H1 (cell line): Measurements from ENCODE around the gene IKZF3. TPM values are rescaled to one million over a fixed set of nuclear protein-coding genes. Genes with fewer than 3 reads are reported as not detected.
A peak's percentile ranks its signal among the peaks of the same experiment; 100 is the strongest.

Source experiments
- CTCF ChIA-PET: fragments of 300-600 bp; sonication (Branson Sonifier 250); formaldehyde crosslinking; loops from one replicate; lab custom pipeline; 2021; ENCODE audit not compliant: partially characterized antibody; lab: Charles Lee
- POLR2A ChIA-PET: fragments of 300-600 bp; sonication (Branson Sonifier 250); formaldehyde crosslinking; loops from one replicate; lab custom pipeline; 2021; ENCODE audit warnings: inconsistent platforms; ENCODE audit not compliant: partially characterized antibody; lab: Charles Lee
- DNase-seq, 2 experiments: peaks; one replicate each; pipeline versions ENCODE4 v3.0.0 to v3.0.0-alpha.2; 2010 to 2022; ENCODE audit warnings: low spot score in 2 of 2, low read depth in 1 of 2, mixed read lengths in 1 of 2
- FAIRE-seq: peaks from 2 replicates; lab custom pipeline; 2011; peaks lifted over from hg19 to GRCh38; lab: Jason Lieb, UNC
- H2AFZ ChIP-seq: 2 replicates; pipeline ENCODE4 v1.8.1; 2012; ENCODE audit warnings: low read length, inconsistent platforms
- H2AK5ac ChIP-seq: 2 replicates; pipeline ENCODE4 v1.6.1; 2013; ENCODE audit warnings: low read depth, low read length
- H2BK120ac ChIP-seq: replicated peaks from 2 replicates; pipeline ENCODE3; 2013; ENCODE audit warnings: low read depth, low read length, inconsistent platforms
- H2BK12ac ChIP-seq: 2 replicates; pipeline ENCODE4 v1.6.1; 2013; ENCODE audit warnings: low read depth, low read length
- H2BK15ac ChIP-seq: 2 replicates; pipeline ENCODE4 v1.6.1; 2013; ENCODE audit warnings: low read length
- H2BK20ac ChIP-seq: 2 replicates; pipeline ENCODE4 v1.6.1; 2013; ENCODE audit warnings: low read length
- H2BK5ac ChIP-seq: 2 replicates; pipeline ENCODE4 v1.6.1; 2013; ENCODE audit warnings: low read depth, low read length
- H3K14ac ChIP-seq: 2 replicates; pipeline ENCODE4 v1.6.1; 2013; ENCODE audit warnings: inconsistent platforms; ENCODE audit not compliant: insufficient read length
- H3K18ac ChIP-seq: 2 replicates; pipeline ENCODE4 v1.6.1; 2013; ENCODE audit warnings: low read length; ENCODE audit errors: extremely low read depth
- H3K23ac ChIP-seq: 2 replicates; pipeline ENCODE4 v1.6.1; 2013; ENCODE audit warnings: inconsistent platforms; ENCODE audit not compliant: insufficient read length
- H3K23me2 ChIP-seq: 2 replicates; pipeline ENCODE4 v1.6.1; 2013; ENCODE audit warnings: low read depth, low read length
- H3K27ac ChIP-seq: 2 replicates; pipeline ENCODE4 v1.6.1; 2011; ENCODE audit warnings: low read depth, low read length, inconsistent platforms
- H3K27me3 ChIP-seq, 4 experiments: replicated peaks in 1 of 4; 1 replicate in 1 of 4; 2 replicates in 3 of 4; pipeline versions ENCODE4 v1.6.1 to v1.8.1; 2011 to 2013; ENCODE audit warnings: low read length in 3 of 4, mild to moderate bottlenecking in 3 of 4, inconsistent platforms in 2 of 4, mixed read lengths in 2 of 4, moderate library complexity in 1 of 4; ENCODE audit not compliant: control insufficient read depth in 3 of 4, insufficient read depth in 3 of 4; ENCODE audit errors: extremely low read depth in 1 of 4
- H3K36me3 ChIP-seq, 4 experiments: 2 replicates each; pipeline versions ENCODE4 v1.6.1 to v1.8.1; 2011 to 2013; ENCODE audit warnings: mild to moderate bottlenecking in 4 of 4, low read length in 3 of 4, moderate library complexity in 2 of 4, control low read depth in 1 of 4, inconsistent platforms in 1 of 4; ENCODE audit not compliant: insufficient read depth in 4 of 4, control insufficient read depth in 2 of 4
- H3K4ac ChIP-seq: replicated peaks from 2 replicates; pipeline ENCODE3; 2013; ENCODE audit warnings: low read length, low read depth, mixed read lengths, inconsistent platforms; ENCODE audit not compliant: insufficient read length
- H3K4me1 ChIP-seq, 4 experiments: replicated peaks in 1 of 4; 1 replicate in 1 of 4; 2 replicates in 3 of 4; pipeline versions ENCODE4 v1.6.1 to v1.8.1; 2011 to 2013; ENCODE audit warnings: low read length in 3 of 4, inconsistent platforms in 2 of 4, mixed read lengths in 1 of 4; ENCODE audit not compliant: insufficient read depth in 4 of 4, control insufficient read depth in 3 of 4
- H3K4me2 ChIP-seq, 2 experiments: 2 replicates each; pipeline versions ENCODE4 v1.6.1 to v1.8.1; 2011 to 2013; ENCODE audit warnings: low read depth in 2 of 2, low read length in 2 of 2, control low read depth in 1 of 2, inconsistent platforms in 1 of 2, mild to moderate bottlenecking in 1 of 2; ENCODE audit not compliant: insufficient read depth in 1 of 2
- H3K4me3 ChIP-seq, 4 experiments: fragments of 200-600, 300-600 bp in 1 of 4; sonication (generic), shearing (Covaris generic), sonication (Bioruptor Twin) in 1 of 4; 2 replicates each; pipeline versions ENCODE4 v1.5.1 to v1.8.1; 2011 to 2016; ENCODE audit warnings: low read length in 4 of 4, low read depth in 3 of 4, control low read depth in 2 of 4, inconsistent platforms in 2 of 4, mild to moderate bottlenecking in 2 of 4, mixed read lengths in 1 of 4, moderate library complexity in 1 of 4; ENCODE audit not compliant: insufficient read depth in 2 of 4; ENCODE audit errors: extremely low read depth in 1 of 4
- H3K56ac ChIP-seq: replicated peaks from 2 replicates; pipeline ENCODE3; 2013; ENCODE audit warnings: low read depth, mild to moderate bottlenecking, mixed read lengths, low read length, inconsistent platforms; ENCODE audit not compliant: insufficient read length
- H3K79me1 ChIP-seq: 2 replicates; pipeline ENCODE4 v1.6.1; 2013; ENCODE audit warnings: low read depth, low read length, control low read depth
- H3K79me2 ChIP-seq, 2 experiments: 2 replicates each; pipeline versions ENCODE4 v1.6.1 to v1.8.1; 2012 to 2013; ENCODE audit warnings: low read length in 2 of 2, mild to moderate bottlenecking in 2 of 2, inconsistent platforms in 1 of 2; ENCODE audit not compliant: insufficient read depth in 2 of 2, control insufficient read depth in 1 of 2
- H3K9ac ChIP-seq, 4 experiments: replicated peaks in 1 of 4; 1 replicate in 1 of 4; 2 replicates in 3 of 4; pipeline versions ENCODE4 v1.6.1 to v1.8.1; 2011 to 2013; ENCODE audit warnings: low read depth in 3 of 4, low read length in 3 of 4, control low read depth in 2 of 4, mild to moderate bottlenecking in 2 of 4, moderate library complexity in 2 of 4, inconsistent platforms in 1 of 4; ENCODE audit errors: extremely low read depth in 1 of 4
- H3K9me3 ChIP-seq, 2 experiments: 2 replicates each; pipeline versions ENCODE4 v1.6.1 to v1.8.1; 2012 to 2013; ENCODE audit warnings: mild to moderate bottlenecking in 2 of 2, moderate library complexity in 2 of 2, control low read depth in 1 of 2, inconsistent platforms in 1 of 2, low read depth in 1 of 2, low read length in 1 of 2, mixed read lengths in 1 of 2; ENCODE audit not compliant: insufficient read depth in 2 of 2
- H4K20me1 ChIP-seq, 2 experiments: replicated peaks in 1 of 2; 2 replicates each; pipeline versions ENCODE3 to v1.8.1; 2011 to 2013; ENCODE audit warnings: inconsistent platforms in 2 of 2, low read length in 2 of 2, mild to moderate bottlenecking in 1 of 2; ENCODE audit not compliant: insufficient read depth in 2 of 2, control insufficient read depth in 1 of 2
- H4K5ac ChIP-seq: 2 replicates; pipeline ENCODE4 v1.6.1; 2013; ENCODE audit warnings: low read length, low read depth, mixed read lengths, inconsistent platforms; ENCODE audit not compliant: insufficient read length
- H4K8ac ChIP-seq: 2 replicates; pipeline ENCODE4 v1.8.0; 2013; ENCODE audit warnings: mild to moderate bottlenecking, moderate library complexity, low read length, inconsistent platforms; ENCODE audit not compliant: insufficient read depth; ENCODE audit errors: extremely low read depth
- H4K91ac ChIP-seq: replicated peaks from 2 replicates; pipeline ENCODE3; 2013; ENCODE audit warnings: low read length, mixed read lengths, inconsistent platforms; ENCODE audit not compliant: insufficient read length
- CBX5 ChIP-seq: fragments of 300-800, 300-1000 bp; sonication (generic); IDR thresholded peaks from 2 replicates; pipeline ENCODE4 v1.7.1; 2016; ENCODE audit warnings: antibody characterized with exemption, low read length, low read depth
- CREB1 ChIP-seq: IDR thresholded peaks from 2 replicates; pipeline ENCODE4 v1.6.1; 2012; ENCODE audit warnings: inconsistent platforms
- POLR2A ChIP-seq, 2 experiments: IDR thresholded peaks; 1 replicate in 1 of 2; 2 replicates in 1 of 2; pipeline ENCODE4 v1.6.1; 2011; ENCODE audit warnings: low read depth in 2 of 2, low read length in 2 of 2, mild to moderate bottlenecking in 2 of 2; ENCODE audit errors: control extremely low read depth in 1 of 2
- RBBP5 ChIP-seq: IDR thresholded peaks from 2 replicates; pipeline ENCODE4 v1.7.1; 2012; ENCODE audit warnings: low read depth, mild to moderate bottlenecking, inconsistent platforms, low read length, moderate library complexity, borderline replicate concordance
- SIRT6 ChIP-seq: IDR thresholded peaks from one replicate; pipeline ENCODE4 v1.7.1; 2012; ENCODE audit warnings: low read length, inconsistent platforms
- ZNF274 ChIP-seq: IDR thresholded peaks from 2 replicates; pipeline ENCODE4 v1.7.0; 2012; ENCODE audit warnings: low read length, borderline replicate concordance; ENCODE audit errors: extremely low read depth
- WGBS, 2 experiments: shearing (Covaris generic) in 1 of 2; methylation state at CpG; one replicate each; pipeline versions ENCODE4 v1.1.6 to v1.1.7; 2013 to 2015; ENCODE audit warnings: low lambda C conversion rate in 2 of 2, mixed read lengths in 2 of 2, inconsistent platforms in 1 of 2, low coverage in 1 of 2, missing lambda C conversion rate in 1 of 2; ENCODE audit not compliant: insufficient replicate concordance in 2 of 2, insufficient coverage in 1 of 2, insufficient read length in 1 of 2; ENCODE audit errors: extremely low coverage in 1 of 2, missing lambda C conversion rate in 1 of 2; 5-methylcytosine and 5-hydroxymethylcytosine counted together
- polyA plus RNA-seq, 7 experiments: library from polyadenylated mRNA; depleted of rRNA in 3 of 7; stranded (reverse) in 5 of 7; unstranded in 2 of 7; fragments of >200 nt in 5 of 7; fragments of 200-250 nt in 2 of 7; gene quantifications; 1 replicate in 5 of 7; 2 replicates in 1 of 7; 4 replicates in 1 of 7; pipeline versions ENCODE4 v1.2.1 to v1.2.3, GENCODE V29; 2011 to 2013; ENCODE audit warnings: missing spikeins in 2 of 7, mixed read lengths in 2 of 7
- total RNA-seq: library from RNA; stranded (reverse); fragmentation: NEBNext Ultra II Directional; extraction: Animal tissue kit (Norgen Biotek cat#: 25700); gene quantifications from 2 replicates; pipeline ENCODE4 v1.2.1, GENCODE V29; 2021

IKZF3 gene
- total and polyA plus RNA-seq, 2 of the 8 experiments (the other 6 are each of a cell fraction or from before 2014, with no cell fraction given): 0.23 to 0.56 TPM

DNA sequence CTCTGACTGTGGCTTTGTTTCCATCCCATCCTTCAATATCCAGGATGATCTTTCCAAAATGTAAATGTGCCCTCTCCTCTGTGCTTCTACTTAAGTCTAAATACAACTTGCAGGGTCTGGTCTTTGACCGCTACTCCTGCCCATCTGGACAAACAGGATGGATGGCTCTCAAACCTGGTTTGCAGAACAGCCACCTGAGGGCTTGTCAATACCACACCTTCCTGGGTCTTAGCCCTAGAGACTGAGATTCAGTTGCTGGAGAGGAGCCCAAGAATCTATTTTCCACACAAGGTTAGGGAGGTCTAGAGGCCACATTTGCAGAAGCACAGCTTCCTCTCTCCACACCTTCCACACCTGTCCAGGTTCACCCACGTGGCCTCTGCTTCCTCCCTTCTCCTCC is 128.2 kb downstream of the IKZF3 start:
- no peak overlapping the region for H3K27ac ChIP-seq
- H4K8ac ChIP-seq: no peak overlapping the region
- H4K91ac ChIP-seq: no peak overlapping the region
- TF ChIP-seq RBBP5: no peak
- no peak for TF ChIP-seq ZNF274
- TF ChIP-seq CBX5: no peak
- TF ChIP-seq POLR2A (IDR thresholded peaks at IDR 0.05; ENCODE audit: control extremely low read depth in 1 of 2, low read depth in 2 of 2, low read length in 2 of 2): no peak
- TF ChIP-seq CREB1: no peak
- no peak for TF ChIP-seq SIRT6
- TF ChIP-seq, all 59 proteins: peak for 0
- Histone ChIP-seq H2AFZ (no peak overlapping the region), H3K36me3 (no peaks in the 10 kb centered on the region), H2BK5ac (no peak overlapping the region), H2BK15ac (0 out of 2 replicates have a peak overlapping the region, but pooled peaks have one; percentile 29), H4K20me1 (no peaks in the 10 kb centered on the region), H3K4ac (no peak overlapping the region), H3K4me1 (peaks cover 1 to 24% (median 17%) of the 10 kb centered on the region in 4 experiments), H2BK120ac (no peak overlapping the region), H4K5ac (no peak overlapping the region), H3K18ac (no peak overlapping the region), H3K56ac (no peak overlapping the region), H2AK5ac (no peak overlapping the region), H3K79me2 (peaks cover 0 to 3% of the 10 kb centered on the region in 2 experiments; a peak in 2 of 4 replicates), H3K9ac (no peak overlapping the region), H3K23ac (no peak overlapping the region), H3K79me1 (no peaks in the 10 kb centered on the region), H2BK20ac (no peak overlapping the region), H3K27me3 (no peaks in the 10 kb centered on the region), H3K23me2 (peaks cover 22% of the 10 kb centered on the region), H3K4me3 (no peak overlapping the region), H3K4me2 (no peak overlapping the region; a peak in 1 of 4 replicates), H3K9me3 (no peaks in the 10 kb centered on the region), H2BK12ac (no peak overlapping the region), H3K14ac (no peak overlapping the region)
- POLR2A ChIA-PET: interaction anchor here (1.0 to 1.3 kb wide), 3 partner anchors 12 to 41 kb away, joined by 4 read pairs; no protein-coding TSS in a partner anchor
- FAIRE-seq: no peak
- 79% methylated on average over 2 of the region's 2 CpGs; no CpG with 5 or more reads in 1 of the 2 experiments for WGBS, 2 experiments
- CTCF ChIA-PET: interaction anchor here (1.2 to 1.4 kb wide), 3 partner anchors 15 to 115 kb away, joined by 3 read pairs; no protein-coding TSS in a partner anchor
- DNase-seq: no peak
